AG20443 (cell line): ENCODE measurements around the gene FGGY.

Experiments used
- DNase-seq: peaks from one replicate; pipeline ENCODE4 v3.0.0; 2012; ENCODE audit warnings: low spot score, mixed read lengths

FGGY gene

GRCh38 chr1:59384443-59384842, 87.5 kb downstream of the FGGY start:
- no peak for DNase-seq

GRCh38 chr1:59388191-59388590, 91.3 kb downstream of the FGGY start:
- DNase-seq, result no peak

- no peak for DNase-seq
Measured at GRCh38 chr1:59389847-59390246, 93.0 kb downstream of the FGGY start.

- DNase-seq, result no peak
Measured at GRCh38 chr1:59390307-59390706, 93.4 kb downstream of the FGGY start.

GRCh38 chr1:59391212-59392179, 94.6 kb downstream of the FGGY start:
- no peak for DNase-seq

GRCh38 chr1:59393211-59394180, 96.6 kb downstream of the FGGY start:
- DNase-seq, result peak; percentile 71

DNA sequence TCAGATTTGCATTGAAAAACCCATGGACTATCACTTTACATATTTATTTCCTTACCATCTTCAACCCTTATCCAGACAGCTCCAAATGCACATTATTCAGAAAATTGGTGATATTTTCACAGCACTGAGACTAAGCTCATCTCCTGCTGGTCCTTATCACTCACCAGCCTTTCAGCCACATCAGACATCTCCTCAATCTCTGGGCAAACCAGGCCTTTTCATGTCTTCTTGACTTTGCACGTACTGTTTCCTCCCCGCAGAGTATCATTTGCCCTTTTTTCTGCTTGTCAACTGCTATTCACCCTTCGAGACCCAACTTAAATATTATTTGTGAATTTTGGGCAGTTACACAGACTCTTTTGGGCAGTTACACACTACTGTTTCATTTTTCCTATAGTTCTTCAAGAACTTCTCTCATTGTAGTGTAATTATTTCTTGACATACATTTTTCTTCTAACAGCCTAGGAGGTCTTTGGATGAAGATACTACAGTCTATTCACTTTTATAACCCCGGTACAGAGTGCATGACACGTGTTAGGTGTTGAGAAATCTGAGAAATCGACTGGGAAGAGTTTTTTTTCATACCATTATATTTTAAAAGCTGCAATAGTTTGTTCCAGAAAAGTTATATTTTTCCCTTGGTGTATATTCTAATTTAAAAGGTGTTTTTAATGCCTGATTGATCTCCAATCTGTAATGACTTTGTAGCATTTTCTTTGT, 98.0 kb downstream of the FGGY start:
- DNase-seq, result no peak

- no peak for DNase-seq
Measured at GRCh38 chr1:59396387-59396786, 99.5 kb downstream of the FGGY start.

DNA sequence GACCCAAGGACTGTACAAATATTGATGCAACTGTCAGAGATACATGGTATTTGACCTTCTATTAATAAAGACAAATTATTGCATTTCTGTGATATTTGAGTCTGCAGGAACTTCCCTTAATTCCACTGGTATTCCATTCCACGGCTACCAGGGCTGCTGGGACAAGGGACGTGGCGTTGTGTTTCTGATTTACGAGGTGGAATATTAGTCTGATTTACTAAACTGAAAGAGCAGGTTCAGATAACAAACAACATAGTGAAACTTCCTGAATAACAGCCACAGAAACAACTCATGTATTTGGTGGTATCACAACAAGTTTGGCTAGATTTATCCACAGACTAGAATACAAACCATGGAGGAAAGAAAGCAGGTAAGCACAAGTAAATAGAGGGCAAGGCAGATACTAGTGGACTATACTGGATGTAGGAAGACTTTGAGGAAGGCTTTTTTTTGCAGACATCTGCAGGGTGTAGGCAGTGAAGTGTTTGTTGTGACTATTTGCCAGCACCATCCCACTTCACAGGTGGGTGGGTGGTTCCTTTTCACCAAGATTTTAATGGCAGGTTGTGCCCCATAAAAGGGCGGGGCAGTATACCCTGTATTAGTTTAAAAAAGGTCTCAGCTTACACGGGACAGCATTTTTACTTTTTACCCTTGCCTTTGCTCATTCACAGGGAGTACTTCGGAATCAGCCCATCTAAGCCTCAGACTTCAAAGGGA, 100.4 kb downstream of the FGGY start:
- DNase-seq, result no peak

- DNase-seq, result no peak
Measured at GRCh38 chr1:59399642-59400041, 102.7 kb downstream of the FGGY start.

DNA sequence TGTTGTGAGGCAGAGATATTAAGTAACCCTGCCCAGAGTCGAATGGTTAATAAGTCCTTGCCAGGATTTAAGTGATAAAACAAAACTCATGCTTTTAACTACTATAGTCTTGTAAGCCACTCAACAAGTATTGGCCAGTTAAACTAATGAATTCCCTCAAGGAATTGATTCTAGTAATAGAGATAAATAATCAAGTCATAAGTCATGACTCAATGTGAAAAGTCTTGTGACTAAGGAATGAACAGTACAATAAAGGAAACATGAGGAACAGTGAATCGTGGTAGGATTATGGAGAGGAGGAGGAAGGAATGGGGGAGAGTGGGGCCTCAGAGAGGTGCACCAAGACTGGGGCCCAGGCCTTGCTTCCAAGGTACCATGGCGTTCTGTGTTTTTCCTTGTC, 104.7 kb downstream of the FGGY start:
- no peak for DNase-seq

DNA sequence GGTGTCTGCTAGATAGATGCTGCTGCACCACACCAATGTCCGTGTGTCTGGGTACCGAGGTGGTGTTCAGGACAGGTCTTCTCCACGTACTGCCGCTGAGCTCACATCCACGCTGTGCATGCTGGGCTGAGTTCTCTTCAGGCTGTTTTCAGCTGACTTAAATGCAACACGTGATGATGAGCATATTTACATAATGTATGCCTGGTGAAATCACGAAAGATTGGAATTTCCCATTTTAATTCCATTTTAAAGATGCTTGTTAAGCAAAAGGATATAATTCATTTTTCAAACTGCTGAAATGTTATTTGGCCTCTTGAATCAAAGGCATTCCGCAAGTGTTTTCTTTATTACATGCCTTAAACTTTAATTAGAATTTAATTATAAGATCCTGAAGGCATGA, 107.9 kb downstream of the FGGY start:
- DNase-seq, result peak; percentile 35

- DNase-seq, result no peak
Measured at GRCh38 chr1:59406437-59407164, 109.7 kb downstream of the FGGY start.

GRCh38 chr1:59408608-59409240, 111.8 kb downstream of the FGGY start:
- DNase-seq, result peak; percentile 22

GRCh38 chr1:59409549-59409948, 112.7 kb downstream of the FGGY start:
- DNase-seq, result no peak

DNA sequence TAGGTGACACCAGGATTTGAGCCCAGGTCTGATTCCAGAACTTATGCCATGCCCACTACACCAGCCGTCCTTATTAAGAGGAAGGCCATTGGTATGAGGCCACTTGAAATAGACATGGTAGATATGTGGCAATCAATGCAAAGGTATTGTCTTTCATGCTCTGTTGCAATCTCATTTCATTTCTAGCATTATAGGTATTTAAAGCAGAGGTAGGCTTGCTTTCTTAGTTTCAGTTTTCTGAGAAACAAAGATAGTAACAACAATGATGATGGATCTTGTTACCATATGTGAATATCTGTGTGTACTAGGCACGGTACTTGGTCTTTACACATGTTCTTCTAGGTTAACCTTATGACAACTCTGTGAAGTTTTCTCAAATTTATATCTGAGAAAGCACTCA, 113.1 kb downstream of the FGGY start:
- no peak for DNase-seq

DNA sequence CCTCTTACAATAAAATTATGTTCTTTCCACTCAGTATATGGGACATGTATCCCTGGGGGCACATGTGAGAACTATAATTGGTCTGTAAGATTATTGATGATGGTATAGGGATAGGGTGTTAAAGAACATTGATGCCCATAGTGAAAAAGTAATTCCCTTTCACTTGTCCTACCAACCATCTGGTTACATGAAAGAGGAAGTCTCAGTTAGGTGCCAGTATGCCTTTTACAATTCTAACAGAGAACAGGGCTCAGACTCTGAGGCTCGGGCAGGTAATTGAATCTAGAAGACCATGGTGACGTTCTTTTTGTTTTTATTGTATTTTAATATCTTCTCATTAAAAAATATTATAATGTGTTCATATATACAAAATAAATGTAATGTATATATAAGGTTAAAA, 113.6 kb downstream of the FGGY start:
- DNase-seq, result no peak

DNA sequence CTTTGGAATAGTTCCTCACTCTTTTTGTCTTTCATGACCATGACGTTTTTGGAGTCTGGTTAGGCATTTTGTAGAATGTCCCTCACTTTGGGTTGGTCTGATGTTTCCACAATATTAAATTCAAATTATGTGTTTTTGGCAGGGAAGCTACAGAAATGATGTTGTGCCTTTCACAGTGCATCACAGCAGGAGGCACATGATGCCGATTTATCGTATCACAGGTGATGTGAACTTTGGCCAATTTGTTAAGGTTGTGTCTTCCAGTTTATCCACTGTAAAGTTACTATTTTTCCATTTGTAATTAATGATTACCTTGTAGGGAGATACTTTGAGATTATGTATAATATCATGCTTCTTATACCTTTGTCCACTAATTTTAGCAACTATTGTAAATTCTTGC, 114.3 kb downstream of the FGGY start:
- DNase-seq, result no peak

DNA sequence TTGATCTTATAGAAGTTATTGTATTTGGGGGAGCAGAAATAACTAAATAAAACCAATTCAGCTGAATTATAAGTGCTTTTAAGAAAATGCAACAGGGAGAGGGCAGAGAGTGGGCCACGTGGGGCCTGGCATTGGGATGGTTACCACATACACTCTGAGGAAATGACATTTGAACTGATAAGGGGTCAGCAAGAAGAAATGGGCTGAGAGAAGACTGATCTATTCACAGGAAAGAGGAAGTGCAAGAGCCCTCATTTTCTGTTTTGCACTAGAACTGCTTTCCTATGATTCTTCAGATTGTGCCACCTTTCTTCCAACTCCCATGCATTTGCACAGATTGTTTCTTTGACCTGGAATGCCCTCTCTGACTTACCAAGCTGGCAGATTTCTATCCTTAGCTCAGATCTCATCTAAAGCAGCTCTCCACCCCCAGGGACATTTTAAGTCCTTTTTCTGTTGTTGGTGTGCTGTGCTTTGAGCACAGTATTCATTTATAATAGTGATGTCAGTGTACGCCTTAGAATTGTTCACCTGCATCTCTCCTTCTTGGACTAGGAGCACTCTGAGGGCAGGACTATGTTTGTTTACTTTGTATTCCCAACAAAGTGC, 115.9 kb downstream of the FGGY start:
- no peak for DNase-seq

GRCh38 chr1:59413327-59413720, 116.4 kb downstream of the FGGY start:
- no peak for DNase-seq
